K562 (cell line): ENCODE results near the gene CLTA. TPM values are rescaled to one million over a fixed set of nuclear protein-coding genes. Genes with fewer than 3 reads are reported as not detected.

ENCODE experiments used
- ATAC-seq: fragments of 200-7000 bp; cut with Tn5 transposase; 3 replicates; pipeline ENCODE4 v1.9.1; 2020; ENCODE audit warnings: moderate library complexity
- BruUV-seq: library from RNA; stranded (reverse); fragments of 400-500 nt; replicated peaks from 2 replicates; lab custom pipeline; 2021; lab: Mats Ljungman, UMichigan
- CTCF ChIA-PET: fragments of 300-600 bp; formaldehyde crosslinking; extraction: SDS; loops from one replicate; lab custom pipeline; 2021; ENCODE audit warnings: low intra/inter-chr PET ratio; lab: Yijun Ruan, JAX
- POLR2A ChIA-PET: fragments of 300-600, 350-650 bp; sonication (Branson Sonifier 250); formaldehyde crosslinking; extraction: SDS; loops from one replicate; lab custom pipeline; 2021; ENCODE audit warnings: antibody characterized with exemption, inconsistent platforms; lab: Yijun Ruan, JAX
- DNase-seq, 4 experiments: peaks; one replicate each; pipeline versions ENCODE4 v3.0.0 to v3.0.0-alpha.2; 2011 to 2018; ENCODE audit warnings: low spot score in 3 of 4, mixed read lengths in 3 of 4; ENCODE audit errors: extremely low read depth in 1 of 4
- FAIRE-seq: peaks from 2 replicates; lab custom pipeline; 2011; peaks lifted over from hg19 to GRCh38; lab: Jason Lieb, UNC
- H2AFZ ChIP-seq: 2 replicates; pipeline ENCODE4 v1.6.0; 2011; ENCODE audit warnings: low read depth, low read length, control low read depth, inconsistent platforms
- H3K27ac ChIP-seq: fragments of 200-600 bp; 3 replicates; pipeline ENCODE4 v1.8.0; 2011; ENCODE audit warnings: low read depth, mild to moderate bottlenecking, control low read depth, inconsistent platforms, low read length, moderate library complexity, mixed read lengths; ENCODE audit errors: extremely low read depth
- H3K27me3 ChIP-seq, 2 experiments: fragments of 300-600 bp in 1 of 2; 2 replicates in 1 of 2; 3 replicates in 1 of 2; pipeline versions ENCODE4 v1.6.0 to v1.8.0; 2011; ENCODE audit warnings: inconsistent platforms in 2 of 2, low read length in 2 of 2, mild to moderate bottlenecking in 1 of 2, mixed read lengths in 1 of 2, moderate library complexity in 1 of 2; ENCODE audit not compliant: control insufficient read depth in 2 of 2, insufficient read depth in 2 of 2
- H3K36me3 ChIP-seq: fragments of 300-600 bp; 3 replicates; pipeline ENCODE4 v1.8.0; 2011; ENCODE audit warnings: mild to moderate bottlenecking, low read length, inconsistent platforms; ENCODE audit not compliant: control insufficient read depth, insufficient read depth
- H3K4me1 ChIP-seq, 2 experiments: fragments of 200-600 bp in 1 of 2; replicated peaks in 1 of 2; 2 replicates in 1 of 2; 3 replicates in 1 of 2; pipeline versions ENCODE4 v1.5.1 to v1.8.0; 2011; ENCODE audit warnings: inconsistent platforms in 2 of 2, low read length in 2 of 2, mild to moderate bottlenecking in 1 of 2, mixed read lengths in 1 of 2, moderate library complexity in 1 of 2; ENCODE audit not compliant: control insufficient read depth in 2 of 2, insufficient read depth in 2 of 2
- H3K4me2 ChIP-seq: 2 replicates; pipeline ENCODE4 v1.6.1; 2011; ENCODE audit warnings: low read length, control low read depth, inconsistent platforms, mixed read lengths; ENCODE audit not compliant: insufficient read depth
- H3K4me3 ChIP-seq: fragments of 200-600 bp; sonication (generic), shearing (Covaris generic); 2 replicates; pipeline ENCODE4 v1.5.1; 2016; ENCODE audit warnings: control low read depth, inconsistent platforms
- H3K79me2 ChIP-seq: fragments of 200-600 bp; 3 replicates; pipeline ENCODE4 v1.8.0; 2011; ENCODE audit warnings: low read length, inconsistent platforms; ENCODE audit not compliant: control insufficient read depth, insufficient read depth
- H3K9ac ChIP-seq, 2 experiments: 2 replicates each; pipeline versions ENCODE4 v1.6.0 to v1.6.1; 2011; ENCODE audit warnings: low read depth in 2 of 2, low read length in 2 of 2, control low read depth in 1 of 2, inconsistent platforms in 1 of 2, mild to moderate bottlenecking in 1 of 2, mixed read lengths in 1 of 2; ENCODE audit not compliant: insufficient read depth in 1 of 2
- H3K9me1 ChIP-seq: one replicate; pipeline ENCODE4 v1.6.0; 2011; ENCODE audit warnings: inconsistent platforms, mild to moderate bottlenecking, low read length, moderate library complexity; ENCODE audit not compliant: control insufficient read depth, insufficient read depth
- H3K9me3 ChIP-seq: replicated peaks from 2 replicates; pipeline ENCODE4 v1.5.1; 2011; ENCODE audit warnings: low read depth, low read length, inconsistent platforms; ENCODE audit not compliant: control insufficient read depth, insufficient read depth
- H4K20me1 ChIP-seq: replicated peaks from 2 replicates; pipeline ENCODE4 v1.6.1; 2011; ENCODE audit warnings: low read length, inconsistent platforms, mixed read lengths; ENCODE audit not compliant: control insufficient read depth, insufficient read depth
- ILK ChIP-seq: fragments of 450-650 bp; IDR thresholded peaks from 2 replicates; pipeline ENCODE4 v1.6.1; 2016; ENCODE audit warnings: missing genetic modification characterization, low read depth, mild to moderate bottlenecking, missing compliant biosample characterization, moderate library complexity, borderline replicate concordance
- NR1H2 ChIP-seq: sonication (generic); formaldehyde crosslinking; IDR thresholded peaks from 2 replicates; pipeline ENCODE4 v1.4.0; 2020; ENCODE audit warnings: mild to moderate bottlenecking, missing genetic modification reagents
- POLR2H ChIP-seq: IDR thresholded peaks from 2 replicates; pipeline ENCODE4 v1.6.1; 2016; ENCODE audit warnings: missing genetic modification characterization, low read depth, mild to moderate bottlenecking, control low read depth, missing compliant biosample characterization, moderate library complexity
- RBM39 ChIP-seq: fragments of 200-400 bp; formaldehyde crosslinking; optimal IDR thresholded peaks from 2 replicates; pipeline ENCODE3; 2018; ENCODE audit warnings: low read depth, low read length
- ZSCAN32 ChIP-seq: fragments of 450-650 bp; formaldehyde crosslinking; IDR thresholded peaks from 2 replicates; pipeline ENCODE4 v1.4.0; 2020; ENCODE audit warnings: mild to moderate bottlenecking, moderate library complexity
- WGBS: fragments of 100-300 bp; shearing (Covaris generic); methylation state at CpG from one replicate; pipeline ENCODE4 v1.1.6; 2016; ENCODE audit warnings: low coverage, mixed read lengths; ENCODE audit not compliant: insufficient coverage; ENCODE audit errors: missing lambda C conversion rate; 5-methylcytosine and 5-hydroxymethylcytosine counted together
- in situ Hi-C: fragments of 300-500 bp; cut with MboI; formaldehyde crosslinking; loops from 4 replicates; pipeline ENCODE4 v1.15.0; 2018; ENCODE audit warnings: inconsistent platforms, mixed read lengths
- intact Hi-C: fragments of 100-400 bp; cut with micrococcal nuclease; formaldehyde crosslinking; loops from 2 replicates; pipeline ENCODE4 v1.14.2; 2022
- polyA plus RNA-seq, 8 experiments: library from polyadenylated mRNA; depleted of rRNA in 4 of 8; stranded (reverse) in 5 of 8; unstranded in 3 of 8; fragments of >200 nt; fragmentation: Nextera tagmentation in 2 of 8; fragmentation: Illumina TruSeq in 1 of 8; extraction: Ambion mirVana in 2 of 8; extraction: Trizol in 1 of 8; gene quantifications; 2 replicates each; pipeline versions ENCODE4 v1.2.1 to v1.2.3, GENCODE V29; 2011 to 2014; ENCODE audit warnings: inconsistent platforms in 1 of 8, missing spikeins in 1 of 8
- total RNA-seq, 7 experiments: library from RNA; depleted of rRNA in 6 of 7; stranded (reverse); fragments of >200 nt in 6 of 7; fragmentation: Illumina TruSeq in 2 of 7; extraction: Trizol in 2 of 7; gene quantifications; 2 replicates each; pipeline versions ENCODE4 v1.2.1 to v1.2.3, GENCODE V29; 2011 to 2021; ENCODE audit warnings: low replicate concordance in 1 of 7
- TF ChIP-seq, protein P1 (sequence below): fragments of 450-650 bp; IDR thresholded peaks from 2 replicates; pipeline ENCODE4 v1.6.1; 2016; ENCODE audit warnings: low read depth

CLTA gene
- total and polyA plus RNA-seq, 9 of the 15 experiments (the other 6 are each of a cell fraction or from before 2014, with no cell fraction given), result 37.8 to 219 (median 144) TPM

DNA sequence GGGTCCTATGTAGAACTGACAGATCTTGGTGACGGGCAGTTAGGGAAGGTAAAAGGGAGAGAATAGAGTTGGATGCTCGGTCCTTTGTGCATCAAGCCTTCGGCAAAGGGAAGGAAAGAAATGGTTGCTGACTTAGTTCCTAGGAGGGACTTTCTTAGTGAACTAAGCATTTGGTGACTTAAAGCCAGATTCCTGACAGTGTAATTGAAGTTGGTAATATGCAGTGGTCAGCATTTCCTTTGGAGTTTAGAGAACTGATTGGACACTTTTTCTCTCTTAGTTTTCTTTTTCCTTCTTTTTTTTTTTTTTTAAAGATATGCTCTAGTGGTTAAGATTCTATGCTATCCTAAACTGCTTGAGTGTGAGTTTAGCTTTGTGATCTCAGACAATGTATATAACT, 2.3 kb downstream of the CLTA start (continued):
- TF ChIP-seq ZSCAN32 (CRISPR knock-in tag) (no peak), ILK (no peak), RBM39 (no peak), POLR2H (tag) (no peak)

DNA sequence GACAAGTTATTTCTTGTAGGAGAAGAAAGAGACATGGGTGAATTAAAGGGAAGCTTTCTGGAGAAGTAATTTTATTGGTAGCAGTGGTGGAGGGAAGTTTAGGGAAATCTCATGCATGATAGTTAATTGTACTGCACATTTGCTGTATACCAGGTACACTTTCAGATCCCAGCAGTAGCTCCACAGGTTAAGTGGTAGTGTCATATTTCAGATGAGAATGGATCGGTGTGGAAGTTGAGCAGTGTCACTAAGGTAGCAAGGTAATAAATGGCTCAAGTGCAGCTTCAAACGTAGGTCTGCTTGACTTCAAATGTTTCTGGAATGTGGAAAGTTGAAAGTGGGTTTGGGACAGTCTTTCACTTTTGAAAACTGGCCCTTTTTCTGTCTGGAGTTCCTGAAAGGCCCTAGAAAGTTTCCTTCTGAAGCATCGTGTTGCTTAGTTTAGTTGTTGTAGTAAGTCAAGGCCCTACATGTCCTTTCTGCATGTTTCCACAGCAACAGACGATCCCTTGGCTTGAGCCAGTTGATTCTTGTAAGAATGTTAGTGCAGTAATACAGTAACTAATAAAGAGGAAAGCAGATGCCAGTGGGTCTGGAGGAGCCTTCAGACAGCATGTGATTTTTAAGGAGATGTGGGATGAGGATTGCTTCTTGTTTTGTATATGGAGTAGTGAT, 3.7 kb downstream of the CLTA start:
- Histone ChIP-seq H3K4me2 (no peak overlapping the region), H3K4me1 (peaks cover 3 to 12% of the 10 kb centered on the region in 2 experiments; a peak in 4 of 5 replicates), H4K20me1 (peaks cover 28% of the 10 kb centered on the region), H3K79me2 (peaks cover 52% of the 10 kb centered on the region), H3K9ac (no peak overlapping the region), H3K4me3 (no peak overlapping the region), H2AFZ (no peak overlapping the region), H3K27ac (no peak overlapping the region), H3K9me1 (no peaks in the 10 kb centered on the region), H3K36me3 (peaks cover 51% of the 10 kb centered on the region; the same call in 2 of the 3 replicates), H3K9me3 (no peaks in the 10 kb centered on the region), H3K27me3 (no peaks in the 10 kb centered on the region)
- no peak for FAIRE-seq
- intact Hi-C loops (no loop called here), in situ Hi-C loops (no loop called here)
- BruUV-seq, result no TSS peak
- POLR2A ChIA-PET, result interaction anchor here (0.6 to 1.6 kb wide), 3 partner anchors 10 to 464 kb away, joined by 3 read pairs; no protein-coding TSS in a partner anchor
- CTCF ChIA-PET, result no interaction called here
- TF ChIP-seq, protein P1, sequence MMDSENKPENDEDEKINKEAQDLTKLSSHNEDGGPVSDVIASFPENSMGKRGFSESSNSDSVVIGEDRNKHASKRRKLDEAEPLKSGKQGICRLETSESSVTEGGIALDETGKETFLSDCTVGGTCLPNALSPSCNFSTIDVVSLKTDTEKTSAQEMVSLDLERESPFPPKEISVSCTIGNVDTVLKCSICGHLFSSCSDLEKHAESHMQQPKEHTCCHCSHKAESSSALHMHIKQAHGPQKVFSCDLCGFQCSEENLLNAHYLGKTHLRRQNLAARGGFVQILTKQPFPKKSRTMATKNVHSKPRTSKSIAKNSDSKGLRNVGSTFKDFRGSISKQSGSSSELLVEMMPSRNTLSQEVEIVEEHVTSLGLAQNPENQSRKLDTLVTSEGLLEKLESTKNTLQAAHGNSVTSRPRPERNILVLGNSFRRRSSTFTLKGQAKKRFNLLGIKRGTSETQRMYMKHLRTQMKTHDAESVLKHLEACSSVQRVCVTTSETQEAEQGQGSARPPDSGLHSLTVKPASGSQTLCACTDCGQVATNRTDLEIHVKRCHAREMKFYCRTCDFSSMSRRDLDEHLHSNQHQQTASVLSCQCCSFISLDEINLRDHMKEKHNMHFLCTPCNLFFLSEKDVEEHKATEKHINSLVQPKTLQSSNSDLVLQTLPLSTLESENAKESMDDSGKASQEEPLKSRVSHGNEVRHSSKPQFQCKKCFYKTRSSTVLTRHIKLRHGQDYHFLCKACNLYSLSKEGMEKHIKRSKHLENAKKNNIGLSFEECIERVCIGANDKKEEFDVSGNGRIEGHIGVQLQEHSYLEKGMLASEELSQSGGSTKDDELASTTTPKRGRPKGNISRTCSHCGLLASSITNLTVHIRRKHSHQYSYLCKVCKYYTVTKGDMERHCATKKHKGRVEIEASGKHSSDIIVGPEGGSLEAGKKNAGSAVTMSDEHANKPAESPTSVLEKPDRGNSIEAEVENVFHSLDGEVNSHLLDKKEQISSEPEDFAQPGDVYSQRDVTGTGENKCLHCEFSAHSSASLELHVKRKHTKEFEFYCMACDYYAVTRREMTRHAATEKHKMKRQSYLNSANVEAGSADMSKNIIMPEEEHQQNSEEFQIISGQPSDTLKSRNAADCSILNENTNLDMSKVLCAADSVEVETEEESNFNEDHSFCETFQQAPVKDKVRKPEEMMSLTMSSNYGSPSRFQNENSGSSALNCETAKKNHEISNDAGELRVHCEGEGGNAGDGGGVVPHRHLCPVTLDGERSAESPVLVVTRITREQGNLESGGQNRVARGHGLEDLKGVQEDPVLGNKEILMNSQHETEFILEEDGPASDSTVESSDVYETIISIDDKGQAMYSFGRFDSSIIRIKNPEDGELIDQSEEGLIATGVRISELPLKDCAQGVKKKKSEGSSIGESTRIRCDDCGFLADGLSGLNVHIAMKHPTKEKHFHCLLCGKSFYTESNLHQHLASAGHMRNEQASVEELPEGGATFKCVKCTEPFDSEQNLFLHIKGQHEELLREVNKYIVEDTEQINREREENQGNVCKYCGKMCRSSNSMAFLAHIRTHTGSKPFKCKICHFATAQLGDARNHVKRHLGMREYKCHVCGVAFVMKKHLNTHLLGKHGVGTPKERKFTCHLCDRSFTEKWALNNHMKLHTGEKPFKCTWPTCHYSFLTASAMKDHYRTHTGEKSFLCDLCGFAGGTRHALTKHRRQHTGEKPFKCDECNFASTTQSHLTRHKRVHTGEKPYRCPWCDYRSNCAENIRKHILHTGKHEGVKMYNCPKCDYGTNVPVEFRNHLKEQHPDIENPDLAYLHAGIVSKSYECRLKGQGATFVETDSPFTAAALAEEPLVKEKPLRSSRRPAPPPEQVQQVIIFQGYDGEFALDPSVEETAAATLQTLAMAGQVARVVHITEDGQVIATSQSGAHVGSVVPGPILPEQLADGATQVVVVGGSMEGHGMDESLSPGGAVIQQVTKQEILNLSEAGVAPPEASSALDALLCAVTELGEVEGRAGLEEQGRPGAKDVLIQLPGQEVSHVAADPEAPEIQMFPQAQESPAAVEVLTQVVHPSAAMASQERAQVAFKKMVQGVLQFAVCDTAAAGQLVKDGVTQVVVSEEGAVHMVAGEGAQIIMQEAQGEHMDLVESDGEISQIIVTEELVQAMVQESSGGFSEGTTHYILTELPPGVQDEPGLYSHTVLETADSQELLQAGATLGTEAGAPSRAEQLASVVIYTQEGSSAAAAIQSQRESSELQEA, result no peak
- no peak for TF ChIP-seq NR1H2
- DNase-seq, result no peak
- 69% methylated on average over 4 of the region's 4 CpGs for WGBS
- ATAC-seq, result no peak
